PC-3 (cell line): ENCODE measurements around the gene MTCL1. TPM values are rescaled to one million over a fixed set of nuclear protein-coding genes. Genes with fewer than 3 reads are reported as not detected.

ENCODE experiments used
- ATAC-seq: fragments of 200-7000 bp; cut with Tn5 transposase; 2 replicates; pipeline ENCODE4 v1.9.1; 2020; ENCODE audit warnings: mild to moderate bottlenecking, moderate library complexity
- BruUV-seq: library from RNA; stranded (reverse); fragments of 400-500 nt; replicated peaks from 2 replicates; lab custom pipeline; 2021; lab: Mats Ljungman, UMichigan
- CTCF ChIA-PET: fragments of 300-600 bp; sonication (Branson Sonifier 250); formaldehyde crosslinking; loops from one replicate; lab custom pipeline; 2022; ENCODE audit warnings: antibody characterized with exemption; lab: Charles Lee
- POLR2A ChIA-PET: fragments of 300-600 bp; sonication (Branson Sonifier 250); formaldehyde crosslinking; loops from one replicate; lab custom pipeline; 2022; ENCODE audit warnings: antibody characterized with exemption; ENCODE audit not compliant: unreplicated experiment; lab: Charles Lee
- DNase-seq: peaks from one replicate; pipeline ENCODE4 v3.0.0-alpha.2; 2015
- H2AFZ ChIP-seq: fragments of 300-600 bp; sonication (generic); 2 replicates; pipeline ENCODE4 v1.6.0; 2016; ENCODE audit warnings: antibody characterized with exemption, low read length
- H3F3A ChIP-seq: fragments of 300-600 bp; sonication (generic); one replicate; pipeline ENCODE4 v1.6.0; 2017; ENCODE audit warnings: antibody characterized with exemption, low read length, control low read depth, mild to moderate bottlenecking; ENCODE audit not compliant: unreplicated experiment
- H3K27ac ChIP-seq: fragments of 300-600 bp; sonication (generic); 2 replicates; pipeline ENCODE4 v1.5.1; 2016; ENCODE audit warnings: mild to moderate bottlenecking, low read length
- H3K27me3 ChIP-seq: fragments of 300-600 bp; sonication (generic); 2 replicates; pipeline ENCODE4 v1.6.1; 2016; ENCODE audit warnings: low read length, mixed read lengths
- H3K36me3 ChIP-seq: fragments of 300-600 bp; sonication (generic); 2 replicates; pipeline ENCODE4 v1.6.1; 2016; ENCODE audit warnings: low read depth, mixed run types, low read length, mixed read lengths
- H3K4me1 ChIP-seq: fragments of 300-600 bp; sonication (generic); 2 replicates; pipeline ENCODE4 v1.5.1; 2016; ENCODE audit warnings: low read length; ENCODE audit not compliant: insufficient read depth
- H3K4me2 ChIP-seq: fragments of 300-600 bp; sonication (generic); 2 replicates; pipeline ENCODE4 v1.6.0; 2016; ENCODE audit warnings: low read length
- H3K4me3 ChIP-seq: fragments of 300-600 bp; sonication (generic); 2 replicates; pipeline ENCODE4 v1.5.1; 2016; ENCODE audit warnings: mild to moderate bottlenecking, low read length, mixed read lengths
- H3K79me2 ChIP-seq: fragments of 300-600 bp; sonication (generic); 2 replicates; pipeline ENCODE4 v1.6.1; 2017; ENCODE audit warnings: low read length, mixed read lengths
- H3K9ac ChIP-seq: fragments of 300-600 bp; sonication (generic); 2 replicates; pipeline ENCODE4 v1.6.0; 2016; ENCODE audit warnings: mild to moderate bottlenecking, low read length
- H3K9me2 ChIP-seq: fragments of 300-600 bp; sonication (generic); replicated peaks from 2 replicates; pipeline ENCODE4 v1.6.1; 2016; ENCODE audit warnings: mixed run types, low read length, mixed read lengths
- H3K9me3 ChIP-seq: fragments of 300-600 bp; sonication (generic); 2 replicates; pipeline ENCODE4 v1.6.1; 2016; ENCODE audit warnings: low read length, mixed read lengths
- H4K20me1 ChIP-seq: fragments of 300-600 bp; sonication (generic); 2 replicates; pipeline ENCODE4 v1.6.1; 2016; ENCODE audit warnings: low read length, mixed read lengths
- CTCF ChIP-seq: fragments of 300-600 bp; sonication (generic); conservative IDR thresholded peaks from 2 replicates; pipeline ENCODE4 v1.5.1; 2017; ENCODE audit warnings: antibody characterized with exemption, low read depth, mild to moderate bottlenecking, low read length
- EZH2 ChIP-seq: fragments of 300-600 bp; sonication (generic); IDR thresholded peaks from one replicate; pipeline ENCODE4 v1.6.1; 2017; ENCODE audit warnings: antibody characterized with exemption, mild to moderate bottlenecking, low read length; ENCODE audit not compliant: unreplicated experiment
- EZH2phosphoT487 ChIP-seq: fragments of 300-600 bp; sonication (generic); IDR thresholded peaks from 2 replicates; pipeline ENCODE4 v1.6.1; 2018; ENCODE audit warnings: mild to moderate bottlenecking, antibody characterized with exemption, low read length, borderline replicate concordance
- intact Hi-C: fragments of 100-400 bp; cut with micrococcal nuclease; formaldehyde crosslinking; loops from 2 replicates; pipeline ENCODE4 v1.9.0; 2023
- total RNA-seq: library from RNA; depleted of rRNA; stranded (reverse); fragments of >200 nt; gene quantifications from 2 replicates; pipeline ENCODE4 v1.2.3, GENCODE V29; 2014

Gene MTCL1
- total RNA-seq, 1 experiment from 2014 or later: 33.1 TPM

- Histone ChIP-seq H2AFZ (no peak overlapping the region), H3F3A (no peaks in the 10 kb centered on the region), H3K79me2 (no peaks in the 10 kb centered on the region), H3K4me3 (no peak overlapping the region), H3K9me2 (no peaks in the 10 kb centered on the region), H3K27me3 (no peaks in the 10 kb centered on the region), H3K27ac (no peak overlapping the region), H3K4me2 (no peak overlapping the region), H4K20me1 (no peaks in the 10 kb centered on the region), H3K9me3 (no peaks in the 10 kb centered on the region), H3K36me3 (no peaks in the 10 kb centered on the region), H3K9ac (no peak overlapping the region), H3K4me1 (peaks cover 6% of the 10 kb centered on the region; the same call in 1 of the 2 replicates)
- DNase-seq (no peak), ATAC-seq (no peak)
- ChIA-PET CTCF (no interaction called here), POLR2A (no interaction called here)
- TF ChIP-seq EZH2phosphoT487: no peak
- TF ChIP-seq EZH2: no peak
- TF ChIP-seq CTCF: no peak
- BruUV-seq: no TSS peak
- intact Hi-C loops: no loop called here
Measured at GRCh38 chr18:8868276-8868675, 162.9 kb downstream of the MTCL1 start.

GRCh38 chr18:8868779-8869415, 163.5 kb downstream of the MTCL1 start:
- no peaks in the 10 kb centered on the region for H3K36me3 ChIP-seq
- no TSS peak for BruUV-seq
- H3K79me2 ChIP-seq: no peaks in the 10 kb centered on the region
- no peaks in the 10 kb centered on the region for H4K20me1 ChIP-seq
- ChIA-PET CTCF (no interaction called here), POLR2A (no interaction called here)
- peaks cover 6% of the 10 kb centered on the region; the same call in 1 of the 2 replicates for H3K4me1 ChIP-seq
- H3K9ac ChIP-seq: no peak overlapping the region
- H3K27ac ChIP-seq: no peak overlapping the region
- TF ChIP-seq CTCF (no peak), EZH2phosphoT487 (no peak), EZH2 (no peak)
- no peak overlapping the region for H2AFZ ChIP-seq
- no peaks in the 10 kb centered on the region for H3F3A ChIP-seq
- no peaks in the 10 kb centered on the region for H3K9me2 ChIP-seq
- H3K4me2 ChIP-seq: no peak overlapping the region
- ATAC-seq (no peak), DNase-seq (no peak)
- H3K27me3 ChIP-seq: no peaks in the 10 kb centered on the region
- intact Hi-C loops: no loop called here
- H3K9me3 ChIP-seq: no peaks in the 10 kb centered on the region
- no peak overlapping the region for H3K4me3 ChIP-seq

- Histone ChIP-seq H3K27ac (no peak overlapping the region), H3K27me3 (no peaks in the 10 kb centered on the region), H3F3A (no peaks in the 10 kb centered on the region), H3K4me3 (no peak overlapping the region), H3K4me2 (no peak overlapping the region), H3K79me2 (no peaks in the 10 kb centered on the region), H3K9ac (no peak overlapping the region), H3K36me3 (no peaks in the 10 kb centered on the region), H3K4me1 (peaks cover 6% of the 10 kb centered on the region; the same call in 1 of the 2 replicates), H3K9me2 (no peaks in the 10 kb centered on the region), H4K20me1 (no peaks in the 10 kb centered on the region), H3K9me3 (no peaks in the 10 kb centered on the region), H2AFZ (no peak overlapping the region)
- BruUV-seq: no TSS peak
- ChIA-PET POLR2A (no interaction called here), CTCF (no interaction called here)
- ATAC-seq (no peak), DNase-seq (no peak)
- intact Hi-C loops: no loop called here
- TF ChIP-seq CTCF: no peak
- no peak for TF ChIP-seq EZH2
- TF ChIP-seq EZH2phosphoT487: no peak
Measured at GRCh38 chr18:8869696-8870095, 164.3 kb downstream of the MTCL1 start.
